Hematopoietic multipotent progenitor cell treated with erythropoietin and hydrocortisone succinate and interleukin-3 and kit ligand, for 15 days (in vitro differentiated cells): Measurements from ENCODE around the gene IL17REL.
"Not testable (repeated sequence)": the region's sequence is repeated elsewhere in the genome, so short reads cannot be mapped to it uniquely, and the experiment has no call there.

Experiments
- DNase-seq: peaks from one replicate; pipeline ENCODE4 v3.0.0-alpha.2; 2015; ENCODE audit warnings: low spot score

The IL17REL gene

DNA sequence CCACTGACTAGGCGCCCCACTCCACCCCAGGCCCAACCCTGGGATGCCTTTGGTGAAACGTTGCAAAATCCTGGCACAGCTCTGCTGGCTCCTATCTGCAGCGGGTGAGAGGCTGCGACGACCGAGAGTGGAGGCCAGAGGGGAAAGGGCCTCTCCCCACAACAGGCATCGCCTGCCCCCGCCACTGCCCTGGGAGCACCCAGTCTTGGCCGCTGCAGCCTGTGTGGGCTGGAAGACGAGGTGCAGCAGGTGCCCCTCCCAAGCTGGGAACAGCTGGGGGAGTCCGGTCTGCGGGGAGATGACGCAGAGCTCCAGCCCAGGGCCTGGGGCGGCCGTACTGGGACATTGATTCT lies 56.2 kb downstream of the IL17REL start:
- DNase-seq: no peak

DNA sequence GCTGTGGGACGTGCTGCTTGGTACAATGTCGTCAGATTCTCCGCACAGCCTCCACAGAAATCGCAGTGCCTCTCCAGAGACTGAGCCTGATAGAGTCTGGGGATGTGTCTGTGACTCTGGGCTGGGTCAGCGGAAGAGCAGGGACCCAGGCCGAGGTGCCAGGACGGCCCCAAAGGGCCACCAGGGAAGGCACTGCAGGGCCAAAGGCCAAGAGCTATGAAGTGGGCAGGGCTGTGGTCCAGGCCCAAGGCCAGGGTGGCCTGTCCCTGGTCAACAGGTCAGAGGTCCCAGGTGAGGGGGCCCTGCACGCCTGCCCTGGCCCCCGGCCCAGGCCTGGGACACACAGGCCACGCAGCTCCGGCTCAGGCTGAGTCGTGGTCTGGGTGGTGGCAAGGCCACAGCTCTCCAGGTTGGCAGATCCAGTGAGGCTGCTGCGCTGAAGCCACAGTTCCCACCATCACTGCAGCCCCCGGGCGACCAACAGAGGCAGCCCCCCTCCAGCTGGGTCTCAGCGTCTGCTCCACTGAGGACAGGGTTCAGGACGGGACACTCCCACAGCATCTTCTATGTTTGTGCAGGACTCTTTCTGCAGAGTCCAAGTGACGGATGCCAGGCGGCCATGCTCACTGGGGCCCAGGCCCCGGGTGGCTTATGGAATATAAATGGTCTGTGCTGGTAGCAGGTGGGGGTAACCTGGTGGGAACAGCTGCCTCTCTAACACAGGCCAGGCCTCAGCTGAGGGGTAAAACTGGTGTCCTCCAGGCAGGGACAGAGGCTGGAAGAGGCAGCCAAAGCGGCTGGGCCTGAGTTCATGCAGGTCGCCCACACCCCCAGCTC lies 56.8 kb downstream of the IL17REL start:
- no peak for DNase-seq

DNA sequence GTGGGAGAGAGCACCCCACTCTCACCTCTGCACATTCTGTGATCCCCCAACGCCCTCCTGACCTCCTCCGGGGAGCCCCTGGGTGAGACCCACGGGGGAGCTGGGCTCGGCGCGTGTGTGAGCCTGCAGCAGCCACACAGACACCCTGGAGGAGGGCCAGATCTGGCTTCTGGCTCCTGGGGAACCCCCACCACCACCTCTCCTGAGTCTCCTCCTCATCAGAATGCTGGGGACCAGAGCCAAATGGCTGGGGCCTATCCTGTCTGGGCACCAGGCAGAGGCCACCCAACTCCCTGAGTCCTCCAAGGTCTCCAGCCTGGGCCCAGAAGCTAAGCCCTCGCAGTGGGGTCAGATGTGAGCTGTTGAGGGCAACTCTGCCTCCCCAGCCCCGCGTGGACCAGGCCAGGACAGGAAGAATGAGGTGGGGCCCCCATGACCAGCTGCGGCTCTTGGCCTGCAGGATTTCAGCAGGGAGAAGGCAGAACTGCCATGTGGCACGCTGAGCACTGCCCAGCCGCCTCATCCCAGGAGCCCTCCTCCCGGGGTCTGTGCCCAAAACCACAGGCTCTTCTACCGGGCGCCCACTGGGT lies 57.5 kb downstream of the IL17REL start:
- DNase-seq: no peak

DNA sequence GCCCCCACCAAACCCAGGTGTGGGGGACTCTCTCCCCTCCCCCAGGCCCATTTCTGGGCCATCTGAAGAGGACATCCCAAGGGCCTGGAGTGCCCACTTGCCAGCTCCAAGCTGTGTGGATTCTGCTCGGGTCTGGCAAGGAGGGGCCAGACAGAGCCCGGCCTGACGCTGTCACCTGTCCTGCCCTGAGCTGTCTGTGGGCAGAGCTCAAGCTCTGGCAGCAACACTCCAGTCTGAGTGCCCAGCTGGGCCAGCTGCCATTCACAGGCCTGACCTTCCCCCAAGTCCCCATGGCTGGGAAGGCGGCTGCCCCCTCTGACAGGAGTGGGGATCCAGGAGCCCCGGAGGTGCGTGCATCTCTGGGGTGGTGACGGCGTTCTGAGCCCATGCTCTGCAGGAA lies 58.2 kb downstream of the IL17REL start:
- DNase-seq: no peak

DNA sequence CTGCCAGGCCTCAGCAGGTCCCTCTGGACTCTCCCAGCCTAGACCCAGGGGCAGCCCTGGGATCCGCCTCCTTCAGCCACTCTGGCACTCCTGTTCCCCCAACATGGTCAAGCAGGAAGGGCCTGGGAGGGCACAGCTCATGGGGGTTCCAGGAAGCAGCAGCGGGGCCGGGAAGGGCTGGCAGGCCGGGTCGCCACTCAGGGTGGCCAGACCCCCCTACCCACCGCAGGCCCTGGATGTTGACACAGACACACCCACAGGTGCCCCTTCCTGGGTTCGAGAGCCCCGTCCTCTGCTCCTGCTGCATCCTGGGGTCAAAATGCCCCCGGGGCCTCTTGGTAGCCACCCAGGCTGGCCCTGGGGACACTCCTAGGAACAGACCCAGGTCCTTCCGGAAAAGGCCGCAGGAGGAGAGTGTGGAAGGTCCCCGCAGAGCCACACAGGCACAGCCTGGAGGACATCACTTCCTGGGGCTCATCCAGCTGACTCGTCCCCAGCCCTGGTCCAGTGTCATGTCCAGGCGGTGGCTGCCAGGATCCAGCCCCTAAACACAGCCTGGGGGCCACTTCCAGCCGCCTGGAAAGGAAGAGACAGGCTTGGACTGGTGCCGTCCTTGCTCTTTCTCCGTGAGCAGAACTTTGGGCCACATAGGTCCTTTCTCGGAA lies 58.8 kb downstream of the IL17REL start:
- no peak for DNase-seq

DNA sequence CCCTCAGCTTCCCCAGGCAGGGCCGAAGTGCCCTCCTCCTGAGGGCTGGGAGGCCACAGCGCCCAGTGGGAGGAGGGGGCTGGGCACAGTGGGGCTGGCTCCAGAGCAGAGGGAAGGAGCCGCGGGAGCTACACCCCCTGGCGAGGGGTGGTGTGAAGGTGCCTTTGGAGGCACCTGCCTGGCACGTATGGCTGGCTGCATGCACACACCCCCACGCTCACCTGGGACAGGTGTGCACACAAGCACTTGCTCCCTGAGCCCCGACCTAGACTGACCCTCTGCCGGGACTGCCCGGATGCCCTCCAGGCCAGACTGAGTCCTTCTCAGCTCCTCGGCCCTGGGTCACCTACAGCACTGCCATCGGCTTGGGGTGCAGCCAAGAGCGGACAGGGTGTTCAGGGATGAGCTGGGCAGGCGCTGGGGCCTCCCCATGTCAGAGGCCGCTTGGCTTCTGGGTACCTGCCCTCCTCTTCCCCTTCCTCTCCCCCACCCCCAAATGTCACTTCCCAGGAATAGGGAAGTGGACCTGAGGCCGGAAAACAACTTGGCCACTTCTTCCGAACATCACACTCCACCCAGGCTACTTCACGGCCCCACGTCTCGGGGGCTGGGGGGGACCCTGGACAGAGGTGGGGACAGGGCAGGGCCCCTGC lies 59.4 kb downstream of the IL17REL start:
- DNase-seq: no peak

DNA sequence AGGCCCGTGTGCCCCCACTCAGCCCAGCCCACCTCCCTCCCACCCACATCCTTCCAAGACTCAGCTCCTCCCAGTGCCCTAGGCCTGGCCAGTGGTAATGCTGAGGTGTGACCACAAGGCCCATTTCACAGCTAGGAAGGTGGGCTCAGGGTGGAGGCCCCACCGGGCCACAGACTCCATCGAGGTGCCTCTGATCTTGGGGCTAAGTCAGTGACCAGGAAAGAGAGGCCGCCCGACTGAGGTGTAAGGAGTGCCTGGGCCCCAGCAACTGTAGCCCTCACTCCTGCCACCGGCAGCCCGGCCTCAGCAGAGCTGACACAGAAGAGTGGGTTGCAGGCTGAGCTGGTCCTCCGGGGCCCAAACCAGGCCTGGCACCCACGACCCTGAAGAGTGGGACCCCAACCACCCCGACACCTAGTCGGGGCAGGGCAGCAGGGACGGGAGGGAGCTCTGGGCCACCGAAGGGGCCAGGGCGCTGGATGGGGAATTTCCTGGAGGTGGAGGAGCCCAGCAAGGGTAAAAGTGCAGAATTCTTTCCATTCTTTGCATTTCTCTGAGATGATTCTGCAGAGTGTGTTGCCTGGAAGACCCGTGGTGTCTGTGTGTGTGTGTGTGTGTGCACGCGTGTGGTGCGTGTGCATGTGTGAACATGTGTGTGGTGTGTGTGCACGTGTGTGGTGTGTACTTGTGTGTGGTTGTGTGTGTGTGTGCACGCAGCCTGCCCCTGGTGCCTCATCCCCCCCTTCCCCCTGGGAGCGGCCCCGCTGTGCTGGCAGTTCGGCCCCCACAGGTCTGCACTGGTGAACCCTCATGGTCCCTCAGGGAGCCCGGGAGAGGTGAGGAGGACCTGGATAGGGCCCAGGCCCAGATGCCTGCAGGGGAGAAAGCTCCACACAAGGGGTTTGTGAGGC lies 60.3 kb downstream of the IL17REL start:
- no peak for DNase-seq

DNA sequence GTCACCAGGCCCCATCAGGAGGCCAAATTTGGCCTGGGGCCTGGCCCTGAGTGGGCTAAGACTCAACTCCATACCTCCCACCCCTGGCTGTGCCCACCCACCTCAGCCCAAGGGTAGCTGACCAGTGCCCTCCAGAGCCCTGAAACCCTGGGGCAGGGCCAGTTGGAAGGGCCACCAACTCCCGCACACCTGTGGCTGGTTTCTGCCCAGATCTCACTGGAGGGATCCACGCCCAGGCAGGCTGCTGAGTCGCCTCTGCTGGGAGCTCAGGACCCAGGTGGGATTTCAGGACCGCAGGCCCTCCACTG lies 60.9 kb downstream of the IL17REL start:
- no peak for DNase-seq

DNA sequence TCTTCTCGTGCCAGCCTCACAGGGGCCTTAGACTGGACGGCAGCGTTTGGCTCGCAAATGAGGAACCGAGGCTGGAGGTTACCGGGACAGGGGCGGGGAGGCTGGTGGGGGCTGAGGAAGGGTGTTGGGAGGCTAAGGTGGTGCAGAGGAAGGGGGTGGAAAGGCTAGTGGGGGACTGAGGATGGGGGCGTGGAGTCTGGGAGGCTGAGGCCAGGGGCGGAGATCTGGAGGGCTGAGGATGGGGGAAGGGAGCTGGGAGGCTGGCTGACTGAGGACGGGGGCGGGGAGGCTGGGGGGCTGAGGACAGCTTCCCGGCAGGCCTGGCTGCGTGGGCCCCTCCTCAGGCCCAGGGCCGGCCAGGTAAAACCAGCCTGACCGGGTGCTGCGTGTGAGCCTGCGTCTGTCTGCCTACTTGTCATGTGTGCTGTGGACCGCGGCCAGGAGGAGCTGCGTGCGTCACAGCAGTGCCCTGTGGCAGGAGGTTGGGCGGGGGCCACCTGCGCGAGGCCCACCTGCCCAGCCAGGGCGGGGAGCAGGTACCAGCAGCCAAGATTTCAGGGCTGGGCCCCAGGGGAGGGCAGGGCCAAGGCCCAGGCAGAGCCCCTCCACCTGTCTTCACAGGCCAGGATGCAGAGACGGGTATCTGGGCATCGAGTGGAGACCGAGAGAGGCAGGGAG lies 61.4 kb downstream of the IL17REL start:
- DNase-seq: no peak

DNA sequence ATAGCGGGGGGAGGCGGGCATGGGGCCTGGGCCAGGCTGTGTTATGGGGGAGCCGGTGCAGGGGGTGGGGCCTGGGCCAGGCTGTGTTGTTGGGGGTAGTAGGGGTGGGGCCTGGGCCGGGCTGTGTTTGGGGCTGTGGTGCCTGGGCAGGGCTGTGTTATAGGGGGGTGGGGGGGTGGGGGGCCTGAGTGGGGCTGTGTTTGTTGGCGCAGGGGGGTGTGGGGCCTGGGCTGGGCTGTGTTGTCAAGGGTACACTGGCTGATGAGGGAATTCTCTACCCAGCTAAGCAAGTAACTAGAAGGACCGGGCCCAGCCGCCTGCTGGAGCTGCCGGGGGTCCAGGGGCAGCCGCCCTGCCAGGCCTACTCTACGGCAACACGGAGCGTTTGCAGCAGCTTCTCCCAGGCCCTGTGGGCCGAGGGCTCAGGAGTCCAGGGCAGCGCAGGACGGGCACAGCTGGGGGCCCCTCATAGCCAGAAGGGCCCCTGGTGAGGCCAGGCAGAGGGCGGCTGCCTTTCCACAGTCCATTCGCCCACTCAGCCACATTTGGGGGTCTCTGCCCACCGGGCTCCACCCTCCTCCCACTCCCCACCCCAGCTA lies 62.1 kb downstream of the IL17REL start:
- no peak for DNase-seq

DNA sequence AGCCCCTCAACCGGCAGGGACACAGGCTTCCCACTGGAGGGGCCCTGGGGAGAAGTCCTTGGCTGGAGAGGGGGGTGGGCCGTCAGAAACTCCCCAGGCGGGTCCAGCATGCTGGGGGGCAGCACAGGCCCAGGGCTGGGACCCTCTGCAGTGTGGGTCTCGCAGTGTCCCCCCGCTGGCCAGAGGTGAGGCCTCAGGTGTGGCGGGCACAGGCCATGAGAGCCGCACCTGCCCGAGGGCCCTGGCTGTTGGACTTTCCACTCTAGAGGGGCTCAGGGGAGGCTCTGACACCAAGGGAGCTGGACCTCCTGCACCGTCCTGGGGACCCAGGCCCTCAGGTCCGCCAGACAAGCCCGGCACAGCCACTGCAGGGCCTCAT lies 62.7 kb downstream of the IL17REL start:
- DNase-seq: no peak

DNA sequence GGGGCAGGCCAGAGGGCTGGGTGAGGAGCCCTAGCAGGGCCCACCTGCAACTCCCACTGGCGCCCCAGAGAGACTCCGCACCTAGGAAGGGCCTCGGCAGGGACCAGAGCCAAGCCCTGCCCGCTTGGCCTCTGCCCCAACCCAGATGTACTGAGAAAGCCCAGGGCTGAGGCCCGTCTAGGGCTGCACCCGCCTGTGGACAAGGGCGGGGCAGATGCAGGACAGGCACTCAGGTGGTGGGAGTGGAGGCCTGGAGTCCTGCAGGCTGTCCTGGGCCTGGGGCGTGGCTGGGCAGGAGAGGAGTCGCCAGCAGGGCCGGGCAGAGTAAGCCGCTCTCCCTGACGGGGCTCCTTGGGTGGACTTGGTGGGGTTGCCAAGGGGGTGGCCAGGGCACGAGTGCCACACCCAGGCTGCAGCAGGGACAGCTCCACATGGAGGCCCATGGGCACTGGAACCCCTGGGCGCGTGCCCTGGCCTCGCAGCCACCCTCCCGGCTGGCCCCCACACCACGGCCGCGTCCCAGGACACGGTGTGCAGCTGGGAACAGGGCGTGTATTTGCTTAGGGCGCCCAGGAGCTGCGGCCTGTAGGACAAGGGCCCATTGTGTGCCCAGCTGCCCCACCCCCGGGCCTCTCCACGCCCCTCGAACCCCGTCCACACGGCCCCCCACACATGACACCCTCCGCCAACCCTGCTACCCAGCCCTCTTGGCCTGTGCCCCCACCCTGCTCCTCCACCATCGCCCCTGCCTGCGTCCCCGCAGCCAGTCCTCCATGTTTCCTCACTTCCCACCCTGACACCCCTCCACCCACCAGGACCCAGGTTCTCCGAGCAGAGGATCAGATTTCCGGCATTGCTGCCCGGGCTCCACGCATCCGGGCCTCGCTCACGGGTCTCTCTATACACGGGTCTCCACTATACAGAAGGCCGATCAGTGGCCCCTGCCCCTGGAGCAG lies 63.3 kb downstream of the IL17REL start:
- no peak for DNase-seq

DNA sequence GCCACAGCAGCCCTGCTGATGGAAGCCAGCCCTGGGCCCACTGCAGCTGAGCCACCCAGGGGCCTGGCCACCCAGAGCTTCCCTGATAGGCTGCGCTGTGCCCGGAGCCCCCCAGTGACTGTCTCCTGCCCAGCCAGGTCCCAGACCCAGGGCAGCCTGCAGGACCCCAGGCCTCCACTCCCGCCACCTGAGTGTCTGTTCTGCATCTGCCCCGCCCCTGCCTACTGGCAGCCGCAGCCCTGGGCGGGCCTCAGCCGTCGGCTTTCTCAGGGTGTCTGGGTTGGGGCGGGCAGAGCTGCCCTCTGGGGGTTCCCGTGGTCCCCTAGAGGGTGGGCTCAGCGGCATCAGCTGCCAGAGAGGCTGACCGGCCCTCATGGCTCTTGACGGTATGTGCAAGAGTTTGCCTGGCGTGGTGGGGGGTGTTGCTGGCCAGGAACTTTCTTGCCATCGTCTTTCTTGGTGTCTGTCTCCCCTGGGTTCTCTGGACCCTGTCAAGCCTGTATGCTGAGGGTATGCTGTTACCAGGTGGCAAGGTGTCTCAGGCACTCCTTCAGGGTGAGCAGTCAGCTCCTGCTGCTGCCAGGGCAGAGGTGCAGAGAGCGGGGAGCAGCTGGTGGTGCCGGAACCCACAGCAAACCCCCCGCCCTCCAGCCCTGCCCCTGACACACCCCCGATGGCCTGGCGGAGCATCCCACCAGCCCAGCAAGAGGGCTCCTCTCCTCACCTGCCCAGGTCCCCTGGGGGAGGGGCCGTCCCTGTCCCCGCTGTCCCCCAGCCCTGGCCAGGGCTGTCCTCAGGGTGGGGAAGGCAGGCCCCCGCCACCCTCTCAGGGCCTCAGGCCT lies 64.2 kb downstream of the IL17REL start:
- no peak for DNase-seq

DNA sequence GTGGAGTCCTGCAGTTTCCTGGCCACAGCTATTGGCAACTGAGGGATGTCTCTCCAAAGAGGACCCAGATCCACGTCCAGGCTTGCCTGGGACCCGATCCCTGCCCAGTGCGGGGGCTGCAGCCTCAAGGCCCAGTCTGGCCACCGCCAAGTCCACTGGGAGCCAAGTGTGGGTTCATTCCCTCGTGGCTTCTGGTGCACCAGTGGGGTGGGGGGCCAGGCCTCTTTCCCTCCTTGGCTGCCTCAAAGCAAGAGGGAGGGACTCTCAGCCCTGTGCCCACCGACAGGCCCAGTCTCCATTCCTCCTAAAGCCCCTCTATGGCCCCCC lies 65.3 kb downstream of the IL17REL start:
- no peak for DNase-seq

DNA sequence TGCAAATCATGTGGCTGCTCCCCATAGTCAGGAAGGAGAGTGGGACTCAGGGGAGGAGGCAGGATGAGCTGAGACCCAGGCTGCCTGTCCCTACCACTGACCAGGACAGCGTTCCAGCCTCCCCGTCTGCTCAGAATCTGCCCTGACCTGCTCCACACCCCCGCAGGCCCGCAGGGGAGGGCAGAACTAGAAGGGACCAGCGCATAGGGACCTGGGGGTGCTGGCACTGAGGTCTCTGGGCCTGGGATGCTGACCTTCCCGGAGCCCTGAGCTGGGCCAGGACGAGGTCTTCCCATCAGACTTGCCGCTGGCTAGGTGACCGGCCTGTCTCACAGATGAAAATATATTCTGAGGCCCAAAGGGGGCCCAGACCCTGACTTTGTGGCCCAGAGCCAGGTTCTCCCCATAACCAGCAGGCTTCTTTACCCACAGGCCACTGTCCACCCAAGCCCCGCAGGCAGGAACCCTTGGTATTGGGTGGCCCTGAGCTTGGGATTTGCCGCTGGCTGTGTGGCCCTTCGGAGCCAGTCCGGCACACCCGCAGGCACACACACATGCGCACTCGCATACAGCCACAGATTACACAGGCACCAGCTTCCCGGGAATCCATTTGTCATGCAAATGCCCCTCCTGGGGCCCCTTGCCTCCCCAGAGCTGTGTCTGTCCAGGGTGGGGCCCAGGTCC lies 65.8 kb downstream of the IL17REL start:
- no peak for DNase-seq

DNA sequence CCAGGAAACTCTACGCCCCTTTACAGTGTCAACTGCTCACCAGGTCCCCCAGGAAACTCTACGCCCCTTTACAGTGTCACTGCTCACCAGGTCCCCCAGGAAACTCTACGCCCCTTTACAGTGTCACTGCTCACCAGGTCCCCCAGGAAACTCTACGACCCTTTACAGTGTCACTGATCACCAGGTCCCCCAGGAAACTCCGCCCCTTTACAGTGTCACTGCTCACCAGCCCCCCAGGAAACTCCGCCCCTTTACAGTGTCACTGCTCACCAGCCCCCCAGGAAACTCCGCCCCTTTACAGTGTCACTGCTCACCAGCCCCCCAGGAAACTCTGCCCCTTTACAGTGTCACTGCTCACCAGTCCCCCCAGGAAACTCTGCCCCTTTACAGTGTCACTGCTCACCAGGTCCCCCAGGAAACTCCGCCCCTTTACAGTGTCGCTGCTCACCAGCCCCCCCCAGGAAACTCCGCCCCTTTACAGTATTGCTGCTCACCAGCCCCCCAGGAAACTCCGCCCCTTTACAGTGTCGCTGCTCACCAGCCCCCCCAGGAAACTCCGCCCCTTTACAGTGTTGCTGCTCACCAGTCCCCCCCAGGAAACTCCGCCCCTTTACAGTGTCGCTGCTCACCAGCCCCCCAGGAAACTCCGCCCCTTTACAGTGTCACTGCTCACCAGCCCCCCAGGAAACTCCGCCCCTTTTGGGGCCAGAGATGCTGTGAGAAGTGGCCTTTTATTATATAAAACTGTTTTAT lies 67.3 kb downstream of the IL17REL start:
- not testable (repeated sequence) for DNase-seq
